Kasumi-1 (cell line): ENCODE results near the gene IFNGR1.

Experiments
- DNase-seq, 2 experiments: peaks; one replicate each; lab custom pipeline; 2025; lab: John Stamatoyannopoulos, UW

The IFNGR1 gene

GRCh38 chr6:137176729-137177128 lies 42.5 kb downstream of the IFNGR1 start:
- DNase-seq: no peak

GRCh38 chr6:137175868-137176245 lies 43.3 kb downstream of the IFNGR1 start:
- no peak for DNase-seq

GRCh38 chr6:137175157-137175867 lies 43.9 kb downstream of the IFNGR1 start:
- DNase-seq: no peak

GRCh38 chr6:137173501-137173900 lies 45.7 kb downstream of the IFNGR1 start, which contains the start of gene IL22RA2:
IL22RA2 (minus strand) TSS chr6:137173644; CDS start chr6:137161749, 11,895 bp downstream.
- DNase-seq: no peak

- no peak for DNase-seq
Observed at GRCh38 chr6:137172734-137173431, 46.3 kb downstream of the IFNGR1 start.

- no peak for DNase-seq
Observed at GRCh38 chr6:137171824-137172733, 47.1 kb downstream of the IFNGR1 start.

GRCh38 chr6:137171053-137171374 lies 48.2 kb downstream of the IFNGR1 start:
- DNase-seq: no peak

GRCh38 chr6:137170266-137171052 lies 48.7 kb downstream of the IFNGR1 start:
- no peak for DNase-seq

GRCh38 chr6:137167702-137168377 lies 51.3 kb downstream of the IFNGR1 start:
- DNase-seq: no peak

- peak; percentile 29 to 63 for DNase-seq
Observed at GRCh38 chr6:137166247-137167098, 52.7 kb downstream of the IFNGR1 start.

- no peak for DNase-seq
Observed at GRCh38 chr6:137165375-137166246, 53.6 kb downstream of the IFNGR1 start.

- no peak for DNase-seq
Observed at GRCh38 chr6:137163732-137164318, 55.4 kb downstream of the IFNGR1 start.

- DNase-seq: no peak
Observed at GRCh38 chr6:137162692-137163306, 56.4 kb downstream of the IFNGR1 start.

- DNase-seq: no peak
Observed at GRCh38 chr6:137161949-137162348, 57.2 kb downstream of the IFNGR1 start.

GRCh38 chr6:137160763-137161162 lies 58.4 kb downstream of the IFNGR1 start:
- DNase-seq: no peak

- DNase-seq: no peak
Observed at GRCh38 chr6:137159912-137160311, 59.3 kb downstream of the IFNGR1 start.

GRCh38 chr6:137157601-137158000 lies 61.6 kb downstream of the IFNGR1 start:
- DNase-seq: no peak

- no peak for DNase-seq
Observed at GRCh38 chr6:137156650-137157049, 62.5 kb downstream of the IFNGR1 start.
